Lower leg skin (tissue), 4 donors: ENCODE measurements around the gene BUB1B. TPM values are rescaled to one million over a fixed set of nuclear protein-coding genes. Genes with fewer than 3 reads are reported as not detected.
"Not testable (repeated sequence)": the region's sequence is repeated elsewhere in the genome, so short reads cannot be mapped to it uniquely, and the experiment has no call there.

ENCODE experiments used
- DNase-seq, 2 donors: peaks; one replicate each; pipeline ENCODE4 v3.0.0-alpha.2; 2019; ENCODE audit warnings: low spot score in 2 of 2
- H3K4me3 ChIP-seq: fragments of 200-600 bp; sonication (generic); 2 replicates; pipeline ENCODE4 v1.5.1; 2017; ENCODE audit warnings: mild to moderate bottlenecking, low read depth; ENCODE audit not compliant: poor library complexity, severe bottlenecking
- POLR2A ChIP-seq, 2 donors: fragments of 450-650 bp; IDR thresholded peaks; one replicate each; pipeline ENCODE4 v1.6.1; 2016 to 2017; ENCODE audit warnings: antibody characterized with exemption in 2 of 2, mild to moderate bottlenecking in 1 of 2, moderate library complexity in 1 of 2
- WGBS, 2 donors: methylation state at CpG; one replicate each; pipeline ENCODE4 v1.1.5; 2018; 5-methylcytosine and 5-hydroxymethylcytosine counted together
- intact Hi-C: fragments of 100-400 bp; cut with DNase I; formaldehyde crosslinking; loops from one replicate; pipeline ENCODE4 v1.15.0; 2023; ENCODE audit warnings: low total_unique reads
- total RNA-seq, 4 donors: library from RNA; depleted of rRNA; stranded (reverse); fragments of >200 nt; gene quantifications; one replicate each; pipeline ENCODE4 v1.1.0, GENCODE V29; 2016
- TF ChIP-seq, protein P1 (sequence below), 3 donors: fragments of 450-650 bp; IDR thresholded peaks; one replicate each; pipeline ENCODE4 v1.5.1; 2016; ENCODE audit warnings: antibody characterized with exemption in 3 of 3, mild to moderate bottlenecking in 3 of 3, moderate library complexity in 2 of 3

BUB1B gene
- total RNA-seq, 4 donors from 2014 or later = 1.3 to 4.5 (median 2.1) TPM

DNA sequence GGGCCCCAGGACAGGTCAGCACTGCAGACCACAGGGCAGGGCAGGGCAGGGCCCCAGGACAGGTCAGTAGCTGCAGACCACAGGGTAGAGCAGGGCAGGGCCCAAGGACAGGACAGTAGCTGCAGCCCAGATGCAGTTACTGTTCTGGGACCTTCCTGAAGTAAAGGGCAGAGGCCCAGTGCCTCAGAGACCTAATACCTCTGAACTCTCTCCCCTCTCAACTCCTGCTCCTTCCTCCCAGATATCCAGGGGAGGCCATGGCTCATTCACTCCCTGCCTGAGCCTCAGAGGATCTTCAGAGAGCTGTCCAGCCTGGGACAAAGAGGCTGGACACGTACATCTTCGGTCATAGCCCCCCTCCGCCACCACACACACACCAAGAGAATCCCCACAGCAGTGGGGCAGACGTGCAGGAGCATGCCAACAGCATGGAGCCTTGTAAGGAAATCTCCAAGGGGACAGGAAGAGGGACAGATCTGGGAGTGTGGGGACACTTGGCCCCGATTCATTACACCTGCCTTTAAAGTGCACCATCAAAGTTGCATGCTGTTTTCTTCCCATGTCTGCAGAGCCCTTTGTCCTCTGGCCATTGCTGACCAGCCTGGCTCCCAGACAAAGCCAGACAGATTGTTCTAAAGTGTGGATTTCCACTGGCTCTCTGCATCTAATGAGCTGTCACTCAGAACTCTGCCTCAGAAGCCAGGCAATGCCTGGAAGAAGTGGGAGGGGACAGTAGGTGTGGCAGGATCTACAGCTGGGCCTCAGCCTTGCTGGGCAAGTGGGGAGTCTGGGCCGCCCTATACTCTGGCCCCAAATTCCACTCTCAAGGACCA, 24.2 kb upstream of the BUB1B start:
- DNase-seq = peak in 1 of 2 donors; percentile 63
- WGBS, 2 donors = 83 to 89% methylated on average over 5 to 6 of the region's 6 CpGs
- H3K4me3 ChIP-seq = no peak overlapping the region
- intact Hi-C loops = no loop called here
- TF ChIP-seq POLR2A (IDR thresholded peaks at IDR 0.05) = no peak
- TF ChIP-seq, protein P1, sequence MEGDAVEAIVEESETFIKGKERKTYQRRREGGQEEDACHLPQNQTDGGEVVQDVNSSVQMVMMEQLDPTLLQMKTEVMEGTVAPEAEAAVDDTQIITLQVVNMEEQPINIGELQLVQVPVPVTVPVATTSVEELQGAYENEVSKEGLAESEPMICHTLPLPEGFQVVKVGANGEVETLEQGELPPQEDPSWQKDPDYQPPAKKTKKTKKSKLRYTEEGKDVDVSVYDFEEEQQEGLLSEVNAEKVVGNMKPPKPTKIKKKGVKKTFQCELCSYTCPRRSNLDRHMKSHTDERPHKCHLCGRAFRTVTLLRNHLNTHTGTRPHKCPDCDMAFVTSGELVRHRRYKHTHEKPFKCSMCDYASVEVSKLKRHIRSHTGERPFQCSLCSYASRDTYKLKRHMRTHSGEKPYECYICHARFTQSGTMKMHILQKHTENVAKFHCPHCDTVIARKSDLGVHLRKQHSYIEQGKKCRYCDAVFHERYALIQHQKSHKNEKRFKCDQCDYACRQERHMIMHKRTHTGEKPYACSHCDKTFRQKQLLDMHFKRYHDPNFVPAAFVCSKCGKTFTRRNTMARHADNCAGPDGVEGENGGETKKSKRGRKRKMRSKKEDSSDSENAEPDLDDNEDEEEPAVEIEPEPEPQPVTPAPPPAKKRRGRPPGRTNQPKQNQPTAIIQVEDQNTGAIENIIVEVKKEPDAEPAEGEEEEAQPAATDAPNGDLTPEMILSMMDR (IDR thresholded peaks at IDR 0.05) = no peak

DNA sequence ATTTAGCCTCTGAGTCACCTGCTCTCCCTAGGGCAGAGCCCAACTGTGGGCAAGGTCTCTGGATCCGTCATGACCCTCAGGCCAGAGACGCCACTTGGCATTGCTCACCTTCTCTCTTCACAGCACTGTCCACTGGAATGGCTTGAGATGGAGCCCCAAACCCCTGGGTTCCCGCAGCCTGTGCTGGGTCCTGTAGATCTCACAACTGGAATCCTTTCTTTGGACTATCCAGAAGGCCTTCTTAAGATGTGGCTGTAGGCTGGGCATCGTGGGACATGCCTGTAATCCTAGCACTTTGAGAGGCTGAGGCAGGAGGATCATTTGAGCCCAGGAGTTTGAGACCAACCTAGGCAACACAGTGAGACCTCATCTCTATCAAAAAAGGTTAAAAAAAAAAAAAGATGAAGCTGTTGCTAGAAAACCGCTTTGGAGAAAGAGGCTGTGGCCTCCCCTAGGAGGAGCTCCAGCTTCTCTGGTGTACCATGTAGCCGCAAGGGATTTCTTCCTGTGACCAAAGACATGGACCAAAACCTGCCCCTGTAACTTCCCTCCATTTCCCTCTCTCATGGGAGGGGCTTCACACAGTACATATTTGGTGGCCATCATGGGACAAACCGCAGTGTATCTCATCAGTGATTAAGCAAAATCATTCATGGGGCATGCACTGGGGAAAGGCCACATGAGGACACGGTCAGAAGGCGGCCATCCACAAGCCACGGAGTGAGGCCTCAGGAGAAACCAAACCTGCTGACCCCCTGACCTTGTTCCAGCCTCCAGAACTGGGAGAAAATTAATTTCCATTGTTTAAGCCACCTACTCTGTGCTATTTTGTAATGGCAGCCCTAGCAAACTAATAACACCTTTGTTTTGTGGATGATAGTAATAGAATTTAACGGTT, 23.3 kb upstream of the BUB1B start:
- WGBS, 2 donors = 87 to 88% methylated on average over 11 of the region's 11 CpGs
- no peak overlapping the region for H3K4me3 ChIP-seq
- intact Hi-C loops = no loop called here
- TF ChIP-seq, protein P1 (IDR thresholded peaks at IDR 0.05) = no peak
- TF ChIP-seq POLR2A (IDR thresholded peaks at IDR 0.05) = no peak
- DNase-seq = peak in 1 of 2 donors; percentile 31

DNA sequence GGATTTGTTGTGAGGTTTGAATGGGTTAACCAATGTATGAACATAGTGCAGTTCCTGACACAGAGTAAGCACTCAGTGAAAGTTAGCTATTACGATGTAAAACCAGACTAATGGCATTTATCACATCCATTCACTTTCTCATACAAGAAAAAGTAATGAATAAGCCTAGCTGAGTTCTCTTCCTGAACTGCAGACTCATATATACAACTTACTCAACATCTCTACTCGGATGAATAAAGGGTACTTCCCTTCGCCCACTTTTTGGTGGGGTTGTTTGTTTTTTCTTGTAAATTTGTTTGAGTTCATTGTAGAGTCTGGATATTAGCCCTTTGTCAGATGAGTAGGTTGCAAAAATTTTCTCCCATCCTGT, 22.7 kb upstream of the BUB1B start:
- 80 to 86% methylated on average over 3 of the region's 3 CpGs for WGBS, 2 donors
- H3K4me3 ChIP-seq, DNase-seq, intact Hi-C loops: not testable (repeated sequence)

DNA sequence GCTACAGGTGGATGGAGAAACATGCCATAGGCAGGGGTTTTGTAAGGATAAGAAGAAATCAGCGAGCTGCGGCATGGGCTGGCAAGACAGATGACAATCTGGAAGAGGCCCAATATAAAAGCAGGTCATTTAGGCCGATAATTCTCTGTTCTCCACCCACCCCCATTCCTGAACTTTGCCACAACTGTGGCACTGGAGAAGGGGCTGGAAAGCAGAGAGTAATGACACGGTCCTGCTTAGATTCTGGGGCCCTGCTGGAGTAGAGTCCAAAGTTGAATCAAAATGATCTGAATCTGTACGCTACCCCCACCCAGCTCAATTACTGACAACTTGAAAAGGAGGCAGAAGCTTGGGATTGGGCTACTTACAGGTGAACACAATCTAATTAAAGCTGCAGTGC, 18.4 kb upstream of the BUB1B start:
- WGBS, 2 donors = 89 to 91% methylated on average over 5 of the region's 5 CpGs
- TF ChIP-seq POLR2A (IDR thresholded peaks at IDR 0.05) = no peak
- TF ChIP-seq, protein P1 (IDR thresholded peaks at IDR 0.05) = no peak

DNA sequence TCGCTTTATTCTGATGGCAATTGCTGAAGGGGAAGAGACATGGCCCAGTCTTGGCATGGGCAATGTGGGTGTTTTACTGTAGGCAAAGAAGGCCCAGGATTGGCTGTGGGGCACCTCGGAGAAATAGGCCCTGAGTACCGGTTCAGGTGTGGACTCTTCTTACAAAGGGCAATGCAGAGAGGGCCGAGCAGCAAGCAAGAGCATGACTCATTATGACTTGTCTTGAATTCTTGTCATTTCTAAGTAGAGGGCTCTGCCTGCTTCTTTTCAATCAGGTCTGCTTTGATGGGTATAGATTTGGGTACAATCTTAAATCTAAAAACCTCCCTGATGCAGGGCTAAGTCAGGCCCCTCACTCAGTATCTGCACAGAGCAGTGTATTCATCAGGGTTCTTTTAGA, 14.8 kb upstream of the BUB1B start:
- no peak for TF ChIP-seq POLR2A (IDR thresholded peaks at IDR 0.05)
- TF ChIP-seq, protein P1 (IDR thresholded peaks at IDR 0.05) = no peak
- WGBS, 2 donors = 83 to 85% methylated on average over 4 of the region's 4 CpGs
- H3K4me3 ChIP-seq = no peak overlapping the region
- intact Hi-C loops = no loop called here
- no peak for DNase-seq

More for the DNA sequence above, 18.4 kb upstream of the BUB1B start:
- H3K4me3 ChIP-seq = no peak overlapping the region
- intact Hi-C loops = no loop called here
- DNase-seq = no peak

DNA sequence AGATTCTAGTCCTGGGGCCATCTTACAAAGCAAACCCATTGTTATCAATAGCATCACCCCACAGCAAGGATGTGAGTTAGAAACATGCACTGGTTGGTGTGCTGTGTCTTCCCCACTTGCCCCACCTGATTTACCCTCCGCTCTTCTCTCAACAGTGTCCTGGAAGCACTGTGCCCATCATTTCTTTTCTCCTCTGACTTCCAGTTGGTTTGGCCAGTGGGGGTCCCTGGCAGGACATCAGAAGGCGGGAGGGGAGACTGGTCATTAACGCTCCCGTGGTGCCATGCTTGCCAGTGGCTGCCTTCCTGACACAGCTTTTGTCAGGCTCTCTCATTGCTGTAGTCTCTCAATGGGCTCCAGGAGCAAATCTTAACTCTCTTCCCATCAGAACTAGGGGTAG, 11.5 kb upstream of the BUB1B start:
- TF ChIP-seq POLR2A (IDR thresholded peaks at IDR 0.05) = no peak
- TF ChIP-seq, protein P1 (IDR thresholded peaks at IDR 0.05) = no peak
- no peak overlapping the region for H3K4me3 ChIP-seq
- 88 to 94% methylated on average over 4 of the region's 4 CpGs for WGBS, 2 donors
- intact Hi-C loops = no loop called here
- DNase-seq = no peak
